Activated naive CD8-positive, alpha-beta T cell treated with anti-CD3 and anti-CD28 coated beads for 36 hours (primary cell): Measurements from ENCODE around the gene LIN9. TPM values are rescaled to one million over a fixed set of nuclear protein-coding genes. Genes with fewer than 3 reads are reported as not detected.
A peak's percentile ranks its signal among the peaks of the same experiment; 100 is the strongest.
"Not testable (repeated sequence)": the region's sequence is repeated elsewhere in the genome, so short reads cannot be mapped to it uniquely, and the experiment has no call there.

Experiments
- DNase-seq: peaks from one replicate; pipeline ENCODE4 v3.0.0; 2021
- H3K27ac Mint-ChIP-seq: one replicate; pipeline ENCODE4 v1.8.0; 2022; ENCODE audit warnings: mild to moderate bottlenecking, moderate library complexity, mixed read lengths
- H3K27me3 Mint-ChIP-seq: one replicate; pipeline ENCODE4 v1.8.0; 2022; ENCODE audit warnings: mild to moderate bottlenecking, mixed read lengths
- H3K36me3 Mint-ChIP-seq: one replicate; pipeline ENCODE4 v1.8.0; 2021; ENCODE audit warnings: mild to moderate bottlenecking, mixed read lengths
- H3K4me1 Mint-ChIP-seq: one replicate; pipeline ENCODE4 v1.8.0; 2021; ENCODE audit warnings: mixed read lengths
- H3K4me3 Mint-ChIP-seq: one replicate; pipeline ENCODE4 v1.8.0; 2022; ENCODE audit warnings: mild to moderate bottlenecking, moderate library complexity, mixed read lengths
- H3K9me3 Mint-ChIP-seq: one replicate; pipeline ENCODE4 v1.8.0; 2022; ENCODE audit warnings: mixed read lengths
- total RNA-seq, 2 experiments: library from RNA; stranded (reverse); gene quantifications; one replicate each; pipeline ENCODE4 v1.2.3, GENCODE V29; 2021

Gene LIN9, protein sequence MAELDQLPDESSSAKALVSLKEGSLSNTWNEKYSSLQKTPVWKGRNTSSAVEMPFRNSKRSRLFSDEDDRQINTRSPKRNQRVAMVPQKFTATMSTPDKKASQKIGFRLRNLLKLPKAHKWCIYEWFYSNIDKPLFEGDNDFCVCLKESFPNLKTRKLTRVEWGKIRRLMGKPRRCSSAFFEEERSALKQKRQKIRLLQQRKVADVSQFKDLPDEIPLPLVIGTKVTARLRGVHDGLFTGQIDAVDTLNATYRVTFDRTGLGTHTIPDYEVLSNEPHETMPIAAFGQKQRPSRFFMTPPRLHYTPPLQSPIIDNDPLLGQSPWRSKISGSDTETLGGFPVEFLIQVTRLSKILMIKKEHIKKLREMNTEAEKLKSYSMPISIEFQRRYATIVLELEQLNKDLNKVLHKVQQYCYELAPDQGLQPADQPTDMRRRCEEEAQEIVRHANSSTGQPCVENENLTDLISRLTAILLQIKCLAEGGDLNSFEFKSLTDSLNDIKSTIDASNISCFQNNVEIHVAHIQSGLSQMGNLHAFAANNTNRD
- 10 to 100 TPM; 10.5 to 11.1 TPM for total RNA-seq

DNA sequence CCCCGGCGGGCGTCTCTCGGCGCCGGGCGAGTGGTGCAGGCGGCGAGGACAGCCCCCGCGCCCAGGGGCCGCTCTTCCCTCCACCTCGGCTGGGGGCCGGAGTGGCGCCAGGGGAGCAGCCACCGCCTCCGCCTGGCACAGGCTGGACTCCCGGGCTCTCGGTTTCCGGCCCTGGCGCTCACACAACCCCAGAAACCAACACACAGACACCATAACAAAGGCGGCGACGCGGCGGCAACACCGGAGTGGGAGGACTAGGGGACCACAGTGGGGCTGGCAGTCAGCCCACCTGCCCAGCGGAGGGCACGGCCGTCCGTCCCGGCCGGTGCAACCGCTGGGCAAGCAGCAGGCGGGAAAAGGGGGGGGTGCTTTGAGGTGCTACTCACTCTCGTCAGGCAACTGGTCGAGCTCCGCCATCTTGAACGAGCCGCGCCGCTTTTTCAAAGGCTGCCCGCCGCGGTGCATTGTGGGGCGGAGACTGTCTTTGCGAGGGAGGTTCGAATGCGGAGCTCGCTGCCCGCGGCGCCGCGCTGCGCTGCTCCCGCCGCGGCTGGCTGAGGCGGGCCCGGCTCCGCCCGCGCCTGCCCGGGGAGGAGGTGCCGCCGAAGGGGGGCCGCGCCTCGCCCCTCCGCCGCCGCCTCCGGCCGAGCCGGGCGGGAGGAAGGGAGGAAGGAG is at the start of gene LIN9:
TSS of gene LIN9 (minus strand) at position 442 of the 675 bp plus-strand sequence. CDS start at position 417, 25 bp downstream.
- Mint-ChIP-seq H3K4me3 (peak within 1 kb of the TSS; percentile 91), H3K27ac (peak within 1 kb of the TSS; percentile 84), H3K9me3 (no peaks in the 10 kb centered on the region), H3K4me1 (peaks cover 24% of the 10 kb centered on the region), H3K27me3 (peaks cover 30% of the 10 kb centered on the region), H3K36me3 (peaks cover 4% of the 10 kb centered on the region)
- peak; percentile 93 for DNase-seq

DNA sequence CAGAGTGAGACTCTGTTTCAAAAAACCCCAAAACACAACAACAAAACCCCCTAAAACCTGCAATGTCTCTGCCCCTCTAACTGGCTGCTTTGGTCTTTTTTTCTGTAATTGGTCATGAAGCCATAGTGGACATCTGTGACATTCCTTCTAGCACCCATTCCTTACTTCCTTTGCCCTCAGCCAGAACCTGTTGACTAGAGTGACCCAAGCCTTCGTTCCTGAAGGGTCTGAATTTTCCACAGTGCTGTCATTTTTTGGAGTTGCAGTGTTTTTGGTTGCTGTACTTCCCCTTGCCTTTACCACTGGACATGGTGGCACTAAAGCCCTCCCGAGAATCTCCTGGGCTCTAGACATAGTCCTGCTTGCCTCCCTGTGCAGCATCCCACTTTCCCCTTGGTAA is 48.5 kb upstream of the LIN9 start:
- H3K27ac Mint-ChIP-seq = no peak overlapping the region
- no peak overlapping the region for H3K4me3 Mint-ChIP-seq
- H3K9me3 Mint-ChIP-seq = no peaks in the 10 kb centered on the region
- no peaks in the 10 kb centered on the region for H3K27me3 Mint-ChIP-seq
- no peaks in the 10 kb centered on the region for H3K4me1 Mint-ChIP-seq
- DNase-seq = no peak
- peaks cover 18% of the 10 kb centered on the region for H3K36me3 Mint-ChIP-seq

DNA sequence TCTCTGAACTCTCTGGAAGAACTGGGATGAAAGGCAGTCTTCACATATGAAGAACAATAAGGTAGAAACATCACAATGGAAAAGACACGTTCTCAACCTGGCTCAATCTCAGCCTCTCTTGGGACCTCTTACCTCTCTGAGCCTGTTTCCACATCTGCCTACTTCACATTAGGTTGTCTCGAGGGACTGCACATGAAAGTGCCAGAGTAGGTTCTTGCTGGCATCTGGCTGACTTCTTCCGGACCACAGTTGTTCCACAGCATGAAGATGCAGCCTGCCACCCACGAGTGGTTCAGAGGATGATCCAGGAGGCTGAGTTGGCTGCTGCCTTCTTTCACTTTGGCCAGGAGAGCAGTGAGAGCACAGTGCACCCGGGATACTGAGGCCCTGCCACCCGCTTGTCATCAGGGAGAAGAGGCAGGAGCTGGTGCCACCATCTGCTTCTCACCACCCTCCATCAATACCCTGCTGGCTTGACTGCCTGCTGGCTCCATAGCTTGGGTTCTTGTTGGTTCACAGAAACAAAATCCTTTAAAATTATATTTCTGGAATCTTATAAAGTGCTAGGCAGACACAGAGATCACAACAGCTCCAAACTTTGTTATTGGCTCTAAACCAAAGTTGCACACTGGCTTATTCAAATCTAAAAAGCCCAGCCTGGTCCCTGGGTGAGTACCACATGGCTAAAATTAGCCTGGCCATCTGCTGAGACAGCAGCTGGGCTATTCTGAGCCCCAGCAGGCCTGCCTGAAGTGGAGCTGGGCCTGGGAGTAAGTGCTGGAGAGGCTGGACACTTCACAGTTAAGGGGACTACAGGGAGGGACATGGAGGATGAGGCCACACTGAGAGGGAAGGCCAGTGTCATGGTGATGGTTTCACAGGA is 46.9 kb upstream of the LIN9 start:
- H3K27ac Mint-ChIP-seq = peak overlapping the region; percentile 32
- no peaks in the 10 kb centered on the region for H3K9me3 Mint-ChIP-seq
- H3K27me3 Mint-ChIP-seq = no peaks in the 10 kb centered on the region
- peaks cover 7% of the 10 kb centered on the region for H3K36me3 Mint-ChIP-seq
- H3K4me3 Mint-ChIP-seq = no peak overlapping the region
- H3K4me1 Mint-ChIP-seq = no peaks in the 10 kb centered on the region
- DNase-seq = no peak

DNA sequence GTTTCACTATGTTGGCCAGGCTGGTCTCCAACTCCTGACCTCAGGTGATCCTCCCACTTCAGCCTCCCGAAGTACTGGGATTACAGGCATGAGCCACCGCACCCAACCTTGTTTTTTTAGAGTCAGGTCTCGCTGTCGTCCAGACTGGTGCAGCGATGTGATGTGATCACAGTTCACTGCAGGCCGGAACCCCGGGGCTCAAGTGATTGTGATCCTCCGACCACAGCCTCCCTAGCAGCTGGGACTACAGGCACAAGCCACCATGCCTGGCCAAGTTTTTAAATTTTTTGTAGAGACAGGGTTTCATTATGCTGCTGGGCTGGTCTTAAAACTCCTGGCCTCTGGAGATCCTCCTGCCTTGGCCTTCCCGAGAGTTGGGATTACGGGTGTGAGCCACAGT is 46.1 kb upstream of the LIN9 start:
- Mint-ChIP-seq H3K36me3 (peaks cover 7% of the 10 kb centered on the region), H3K9me3 (no peaks in the 10 kb centered on the region), H3K4me3 (no peak overlapping the region), H3K4me1 (peaks cover 1% of the 10 kb centered on the region), H3K27ac (no peak overlapping the region), H3K27me3 (no peaks in the 10 kb centered on the region)
- DNase-seq = no peak

DNA sequence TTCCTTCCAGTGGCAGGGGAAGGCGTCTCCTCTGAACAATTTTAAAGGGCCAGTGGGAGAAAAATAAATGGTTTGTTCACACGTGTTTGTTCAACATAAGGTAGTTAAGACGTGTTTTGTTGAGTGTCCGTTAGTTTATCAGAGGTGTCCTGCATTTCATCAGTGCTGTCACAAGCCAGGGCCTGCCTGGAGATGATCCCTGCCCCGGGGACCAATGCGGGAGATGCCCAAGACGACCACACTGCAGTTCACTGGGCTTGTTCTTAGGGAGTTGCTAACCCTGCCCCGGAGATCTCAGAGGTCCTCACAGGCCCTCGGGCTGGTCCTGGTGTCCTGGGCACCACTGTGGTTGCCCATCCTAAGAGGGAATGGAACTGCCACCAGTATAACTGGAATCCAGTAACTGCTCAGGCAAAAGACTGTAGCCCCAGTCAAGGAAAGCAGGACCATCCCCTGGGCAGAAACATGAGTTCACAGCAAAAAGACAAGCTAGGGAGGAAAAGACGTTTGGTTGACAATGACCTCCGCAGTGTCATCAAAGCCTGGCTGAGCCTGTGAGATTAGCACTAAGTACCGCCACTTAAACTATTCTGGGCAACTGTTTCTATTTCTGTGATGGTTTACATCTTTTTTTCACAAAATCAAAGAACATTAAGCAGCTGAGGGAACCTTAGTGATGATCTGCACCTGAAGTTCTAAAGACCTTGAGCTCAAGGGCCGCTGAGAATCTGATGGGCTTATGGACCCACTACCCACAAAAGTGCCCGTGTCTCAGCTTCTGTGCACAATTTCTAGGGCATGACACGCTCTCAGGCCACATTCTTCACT is 44.9 kb upstream of the LIN9 start:
- Mint-ChIP-seq H3K4me3 (no peak overlapping the region), H3K36me3 (peaks cover under 1% of the 10 kb centered on the region), H3K9me3 (no peaks in the 10 kb centered on the region), H3K4me1 (peaks cover 3% of the 10 kb centered on the region), H3K27ac (no peak overlapping the region), H3K27me3 (no peaks in the 10 kb centered on the region)
- DNase-seq = no peak

DNA sequence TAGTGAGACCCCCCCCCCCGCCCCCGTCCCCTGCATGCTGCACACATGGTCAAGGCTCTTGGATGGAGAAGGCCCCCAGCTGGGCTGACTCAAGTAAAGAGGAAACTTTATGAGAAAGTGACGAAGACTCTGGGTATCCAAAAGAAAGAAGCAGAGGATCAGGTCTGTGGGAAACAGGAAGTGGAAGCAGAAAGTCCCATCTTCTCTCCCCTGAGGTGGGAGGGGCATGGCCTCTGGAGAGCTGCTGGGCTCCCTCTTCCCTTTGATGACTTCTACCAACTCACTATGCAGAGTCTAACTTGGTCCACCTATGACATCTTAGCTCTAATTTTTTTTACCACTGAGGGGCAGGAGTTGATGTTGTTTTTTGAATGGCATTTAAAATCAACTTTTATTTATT is 42.7 kb upstream of the LIN9 start:
- H3K27me3 Mint-ChIP-seq = no peaks in the 10 kb centered on the region

DNA sequence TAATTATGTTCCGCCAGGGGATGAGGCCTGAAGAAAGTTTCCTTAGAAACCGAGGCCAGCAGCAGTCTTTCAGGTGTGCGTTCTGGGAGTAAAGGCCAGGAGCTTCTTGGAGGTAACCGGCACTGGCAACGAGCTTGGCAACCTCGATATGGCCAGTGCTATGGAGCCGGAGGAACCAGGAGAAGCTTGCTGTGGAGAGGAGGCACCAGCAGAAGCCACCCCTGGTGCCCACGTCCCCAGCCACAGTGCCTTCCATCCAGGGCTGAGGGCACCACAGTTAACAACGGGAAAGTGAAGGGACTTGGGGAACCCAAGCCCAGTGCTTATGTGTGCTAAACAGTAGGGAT is 41.5 kb upstream of the LIN9 start:
- peaks cover 3% of the 10 kb centered on the region for H3K4me1 Mint-ChIP-seq
- H3K9me3 Mint-ChIP-seq = no peaks in the 10 kb centered on the region
- no peaks in the 10 kb centered on the region for H3K36me3 Mint-ChIP-seq
- no peaks in the 10 kb centered on the region for H3K27me3 Mint-ChIP-seq
- DNase-seq = no peak
- H3K27ac Mint-ChIP-seq = no peak overlapping the region
- H3K4me3 Mint-ChIP-seq = no peak overlapping the region

More for the DNA sequence above, 42.7 kb upstream of the LIN9 start:
- H3K4me1 Mint-ChIP-seq = peaks cover 3% of the 10 kb centered on the region
- H3K9me3 Mint-ChIP-seq = no peaks in the 10 kb centered on the region
- no peaks in the 10 kb centered on the region for H3K36me3 Mint-ChIP-seq
- H3K4me3 Mint-ChIP-seq = no peak overlapping the region
- DNase-seq = no peak
- H3K27ac Mint-ChIP-seq = no peak overlapping the region

DNA sequence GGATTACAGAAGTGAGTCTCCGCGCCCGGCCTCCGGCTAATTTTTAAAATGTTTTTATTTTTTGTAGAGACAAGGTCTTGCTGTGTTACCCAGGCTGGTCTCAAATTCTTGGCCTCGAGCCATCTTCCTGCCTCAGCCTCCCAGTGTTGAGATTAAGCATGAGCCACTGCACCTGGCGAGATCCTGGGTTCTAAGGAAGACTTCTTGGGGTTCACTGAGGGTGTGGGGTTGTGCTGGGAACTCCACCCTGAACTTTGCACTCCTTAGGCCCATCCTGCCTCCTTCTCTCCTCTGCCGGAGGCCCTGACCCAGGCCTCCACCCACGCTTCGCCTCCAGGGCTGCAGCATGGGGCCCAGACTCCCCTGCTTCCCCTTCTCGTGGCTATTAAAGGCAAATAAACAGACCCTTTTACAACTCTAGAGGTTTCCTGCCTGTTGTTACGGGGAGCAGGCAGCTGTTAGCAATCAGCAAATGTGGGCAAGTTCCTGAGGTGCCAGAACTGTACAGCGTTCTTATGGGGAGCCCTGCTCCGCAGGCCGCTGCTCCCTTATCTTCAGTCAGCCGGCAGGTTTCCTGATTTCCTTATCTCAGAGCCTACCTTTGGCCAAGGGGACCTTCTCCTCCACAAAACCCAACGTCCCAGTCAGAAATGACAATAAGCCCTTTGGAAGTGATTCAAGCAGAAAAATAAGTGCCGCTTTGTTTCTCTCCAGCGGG is 41.0 kb upstream of the LIN9 start:
- H3K4me3 Mint-ChIP-seq = no peak overlapping the region
- no peaks in the 10 kb centered on the region for H3K9me3 Mint-ChIP-seq
- no peak for DNase-seq
- H3K27ac Mint-ChIP-seq = no peak overlapping the region
- no peaks in the 10 kb centered on the region for H3K36me3 Mint-ChIP-seq
- no peaks in the 10 kb centered on the region for H3K27me3 Mint-ChIP-seq
- H3K4me1 Mint-ChIP-seq = peaks cover 3% of the 10 kb centered on the region

DNA sequence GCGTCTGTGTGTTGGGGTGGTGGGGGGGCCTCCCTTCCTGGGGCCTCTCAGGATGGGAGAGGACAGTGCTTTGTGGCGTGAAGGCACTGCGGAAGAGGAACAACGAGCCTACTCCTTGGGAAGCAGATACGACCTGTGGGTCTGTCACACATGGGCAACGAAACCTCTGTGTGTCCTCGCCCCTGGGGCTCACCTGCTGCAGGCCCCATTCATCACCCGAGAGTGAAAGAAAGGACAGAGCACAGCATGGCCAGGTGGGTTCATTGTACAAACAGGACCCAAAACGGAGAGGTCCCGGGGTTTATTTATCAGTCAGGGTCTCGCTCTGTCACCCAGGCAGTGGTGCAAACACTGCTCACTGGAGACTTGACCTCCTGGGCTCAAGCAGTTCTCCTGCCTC is 40.1 kb upstream of the LIN9 start:
- Mint-ChIP-seq H3K4me3 (no peak overlapping the region), H3K36me3 (no peaks in the 10 kb centered on the region), H3K27me3 (no peaks in the 10 kb centered on the region), H3K4me1 (peaks cover 3% of the 10 kb centered on the region), H3K27ac (no peak overlapping the region), H3K9me3 (no peaks in the 10 kb centered on the region)
- DNase-seq = no peak

DNA sequence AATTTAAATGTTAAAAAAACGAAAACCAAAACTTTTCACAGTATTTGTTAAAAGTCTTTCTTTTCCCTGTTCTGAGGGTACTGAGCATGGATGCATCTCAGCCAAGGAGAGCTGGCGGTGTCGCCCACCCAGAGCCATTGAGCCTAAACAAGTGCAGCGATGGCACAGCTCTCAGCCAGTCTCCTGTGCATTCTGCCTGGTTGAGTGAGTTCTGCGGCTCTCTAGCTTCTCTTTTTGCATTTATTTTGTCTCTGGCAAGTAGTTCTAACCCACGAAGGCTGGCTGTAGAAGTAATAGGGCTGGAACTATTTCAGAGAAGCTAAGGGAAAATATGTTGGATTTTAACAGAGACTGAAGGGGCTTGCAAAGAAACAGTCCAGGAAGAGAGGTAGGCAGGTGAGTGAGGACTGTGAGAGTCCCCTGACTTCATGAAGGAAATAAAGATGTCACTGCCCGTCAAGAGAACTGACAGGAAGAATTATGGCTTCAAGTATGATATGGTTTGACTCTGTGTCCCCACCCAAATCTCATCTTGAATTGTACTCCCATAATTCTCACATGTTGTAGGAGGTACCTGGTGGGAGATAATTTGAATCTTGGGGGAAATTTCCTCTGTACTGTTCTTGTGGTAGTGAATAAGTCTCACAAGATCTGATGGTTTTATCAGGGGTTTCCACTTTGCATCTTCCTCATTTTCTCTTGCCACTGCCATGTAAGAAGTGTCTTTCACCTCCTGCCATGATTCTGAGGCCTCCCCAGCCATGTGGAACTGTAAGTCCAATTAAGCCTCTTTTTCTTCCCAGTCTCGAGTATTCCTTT is 35.7 kb upstream of the LIN9 start:
- Mint-ChIP-seq H3K4me1 (no peaks in the 10 kb centered on the region), H3K27me3 (no peaks in the 10 kb centered on the region), H3K9me3 (peaks cover 4% of the 10 kb centered on the region), H3K36me3 (no peaks in the 10 kb centered on the region), H3K4me3 (no peak overlapping the region), H3K27ac (no peak overlapping the region)
- DNase-seq = no peak

DNA sequence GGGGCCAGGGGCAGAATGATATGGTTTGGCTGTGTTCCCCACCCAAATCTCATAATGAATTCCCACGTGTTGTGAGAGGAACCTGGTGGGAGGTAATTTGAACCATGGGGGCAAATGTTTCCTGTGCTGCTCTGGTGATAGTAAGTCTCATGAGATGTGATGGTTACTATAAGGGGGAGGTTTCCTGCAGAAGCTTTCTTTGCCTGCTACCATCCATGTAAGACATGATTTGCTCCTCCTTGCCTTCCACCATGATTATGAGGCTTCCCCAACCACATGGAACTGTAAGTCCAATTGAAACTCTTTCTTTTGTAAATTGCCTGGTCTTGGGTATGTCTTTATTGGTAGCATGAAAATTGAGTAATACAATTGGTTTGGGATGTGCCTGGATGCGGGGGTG is 33.7 kb upstream of the LIN9 start:
- Mint-ChIP-seq H3K36me3 (no peaks in the 10 kb centered on the region), H3K4me3 (no peak overlapping the region), H3K27me3 (no peaks in the 10 kb centered on the region), H3K27ac (no peak overlapping the region), H3K9me3 (peaks cover 4% of the 10 kb centered on the region), H3K4me1 (no peaks in the 10 kb centered on the region)
- no peak for DNase-seq

DNA sequence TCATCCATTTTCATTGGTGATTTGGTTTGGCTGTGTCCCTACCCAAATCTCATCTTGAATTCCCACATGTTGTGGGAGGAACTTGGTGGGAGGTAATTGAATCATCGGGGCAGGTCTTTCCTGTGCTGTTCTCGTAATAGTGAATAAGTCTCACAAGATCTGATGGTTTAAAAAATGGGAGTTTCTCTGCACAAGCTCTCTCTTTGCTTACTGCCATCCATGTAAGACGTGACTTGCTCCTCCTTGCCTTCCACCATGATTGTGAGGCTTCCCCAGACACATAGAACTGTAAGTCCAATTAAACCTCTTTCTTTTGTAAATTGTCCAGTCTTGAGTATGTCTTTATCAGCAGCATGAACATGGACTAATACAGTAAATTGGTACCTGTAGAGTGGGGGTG is 31.1 kb upstream of the LIN9 start:
- not testable (repeated sequence) for DNase-seq, H3K36me3 Mint-ChIP-seq, H3K4me3 Mint-ChIP-seq, H3K4me1 Mint-ChIP-seq, H3K9me3 Mint-ChIP-seq, H3K27ac Mint-ChIP-seq, H3K27me3 Mint-ChIP-seq

DNA sequence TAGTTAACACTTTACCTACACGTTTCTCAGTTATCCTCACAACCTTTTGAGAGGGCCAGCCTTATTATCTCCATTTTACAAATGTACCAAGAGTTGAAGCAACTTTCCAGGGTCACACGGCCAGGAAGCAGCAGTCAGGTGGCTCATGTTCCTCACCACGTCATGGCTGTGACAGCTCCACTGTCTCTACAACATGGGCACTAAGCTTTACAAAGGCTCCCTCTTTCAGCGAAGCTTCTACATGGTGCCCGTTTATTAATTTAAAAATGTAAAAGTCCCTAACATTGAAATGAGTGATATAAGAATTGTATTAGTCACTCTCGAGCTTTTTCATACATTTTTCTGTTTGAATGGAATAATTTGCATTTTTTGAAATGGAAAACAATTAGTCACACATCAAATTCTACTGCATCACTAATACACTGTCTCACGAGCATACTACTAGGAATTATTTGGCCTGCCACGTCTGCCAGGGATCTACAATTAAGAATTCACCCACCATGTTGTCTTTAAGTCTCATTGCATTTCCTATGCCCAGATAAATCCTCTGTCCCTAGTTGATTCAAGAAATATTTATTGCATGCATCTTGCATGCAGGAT is 28.4 kb upstream of the LIN9 start:
- Mint-ChIP-seq H3K4me3 (no peak overlapping the region), H3K4me1 (peaks cover 10% of the 10 kb centered on the region), H3K9me3 (peaks cover 4% of the 10 kb centered on the region), H3K36me3 (no peaks in the 10 kb centered on the region), H3K27me3 (no peaks in the 10 kb centered on the region), H3K27ac (no peak overlapping the region)
- DNase-seq = no peak
